SJSA1 (cell line): Measurements from ENCODE around the gene CIBAR2. TPM values are rescaled to one million over a fixed set of nuclear protein-coding genes. Genes with fewer than 3 reads are reported as not detected.

Source experiments
- DNase-seq, 2 experiments: peaks; one replicate each; pipeline ENCODE4 v3.0.0-alpha.2; 2015 to 2020; ENCODE audit warnings: low spot score in 2 of 2, low read depth in 1 of 2
- H3K27ac ChIP-seq: fragments of 250-450 bp; sonication (Bioruptor Pico); 2 replicates; pipeline ENCODE4 v1.5.1; 2020; ENCODE audit warnings: mild to moderate bottlenecking, moderate library complexity
- H3K27me3 ChIP-seq: fragments of 250-450 bp; sonication (Bioruptor Pico); replicated peaks from 2 replicates; pipeline ENCODE4 v1.5.1; 2020; ENCODE audit warnings: mild to moderate bottlenecking, moderate library complexity
- H3K36me3 ChIP-seq: fragments of 250-450 bp; sonication (Bioruptor Pico); 2 replicates; pipeline ENCODE4 v1.5.1; 2020; ENCODE audit warnings: mild to moderate bottlenecking
- H3K4me1 ChIP-seq: fragments of 250-450 bp; sonication (Bioruptor Pico); replicated peaks from 2 replicates; pipeline ENCODE4 v1.6.1; 2021; ENCODE audit warnings: mild to moderate bottlenecking
- H3K4me3 ChIP-seq: fragments of 250-450 bp; sonication (Bioruptor Pico); 2 replicates; pipeline ENCODE4 v1.5.1; 2020; ENCODE audit warnings: mild to moderate bottlenecking
- H3K9me3 ChIP-seq: fragments of 250-450 bp; sonication (Bioruptor Pico); replicated peaks from 2 replicates; pipeline ENCODE4 v1.5.1; 2020; ENCODE audit warnings: mild to moderate bottlenecking
- total RNA-seq: library from RNA; depleted of rRNA; stranded (reverse); fragments of >200 nt; shearing (Covaris generic); gene quantifications from 2 replicates; pipeline ENCODE4 v1.2.3, GENCODE V29; 2014

CIBAR2 gene
- total RNA-seq, 1 experiment from 2014 or later = 0.05 TPM

DNA sequence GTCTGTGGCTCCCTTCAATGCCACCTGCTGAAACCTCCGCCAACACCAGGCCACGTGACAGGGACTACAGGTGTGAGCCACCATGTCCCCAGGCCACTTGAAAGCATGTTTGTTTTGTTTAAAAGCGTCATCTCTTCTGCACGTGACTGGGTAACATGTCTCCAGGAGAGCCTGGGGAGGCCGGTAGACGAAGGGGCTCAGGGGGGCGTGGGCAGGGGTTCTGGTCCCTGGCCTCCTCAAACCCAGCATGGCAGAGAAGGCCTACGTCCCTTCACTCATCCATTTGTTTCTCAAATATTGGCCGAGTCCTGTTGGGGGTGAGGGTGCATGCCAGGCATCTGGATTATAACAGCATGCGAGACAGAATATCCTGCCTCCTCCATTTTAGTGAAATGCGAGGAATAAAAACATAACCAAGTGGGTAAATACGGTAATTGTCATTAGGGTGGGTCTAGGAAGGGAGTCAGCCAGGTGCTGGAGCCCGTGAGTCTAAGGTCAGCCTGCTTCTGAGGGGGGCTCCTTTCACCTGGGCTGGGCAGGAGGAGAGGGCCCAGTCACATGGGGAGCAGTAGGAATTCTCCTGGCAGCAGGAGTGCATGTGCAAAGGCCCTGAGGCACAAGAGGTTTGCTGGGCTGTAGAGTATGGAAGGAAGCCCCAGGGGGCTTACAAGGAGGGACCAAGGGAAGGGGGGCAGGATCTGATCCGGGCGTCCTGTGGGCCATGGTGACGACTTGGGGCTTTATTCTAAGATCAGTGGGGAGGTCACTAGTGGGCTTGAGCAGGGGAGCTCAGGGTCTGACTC, 26.8 kb upstream of the CIBAR2 start:
- no peaks in the 10 kb centered on the region for H3K9me3 ChIP-seq
- no peaks in the 10 kb centered on the region for H3K36me3 ChIP-seq
- no peak overlapping the region for H3K27ac ChIP-seq
- H3K27me3 ChIP-seq = no peaks in the 10 kb centered on the region
- peaks cover 30% of the 10 kb centered on the region for H3K4me1 ChIP-seq
- no peak for DNase-seq
- no peak overlapping the region for H3K4me3 ChIP-seq

- DNase-seq = no peak
- no peaks in the 10 kb centered on the region for H3K36me3 ChIP-seq
- H3K4me1 ChIP-seq = peaks cover 30% of the 10 kb centered on the region
- H3K27ac ChIP-seq = peak overlapping the region; percentile 51
- no peaks in the 10 kb centered on the region for H3K27me3 ChIP-seq
- no peaks in the 10 kb centered on the region for H3K9me3 ChIP-seq
- H3K4me3 ChIP-seq = no peak overlapping the region
Measured at GRCh38 chr16:85138073-85138824, 26.0 kb upstream of the CIBAR2 start.

GRCh38 chr16:85137323-85138072, 25.2 kb upstream of the CIBAR2 start:
- Histone ChIP-seq H3K4me3 (peak overlapping the region; percentile 12), H3K4me1 (peaks cover 30% of the 10 kb centered on the region), H3K9me3 (no peaks in the 10 kb centered on the region), H3K27me3 (no peaks in the 10 kb centered on the region), H3K27ac (peak overlapping the region; percentile 51), H3K36me3 (no peaks in the 10 kb centered on the region)
- DNase-seq = peak; percentile 58 to 85

GRCh38 chr16:85136702-85137322, 24.5 kb upstream of the CIBAR2 start:
- H3K27ac ChIP-seq = no peak overlapping the region
- peaks cover 30% of the 10 kb centered on the region for H3K4me1 ChIP-seq
- peak overlapping the region; percentile 12 for H3K4me3 ChIP-seq
- DNase-seq = no peak
- H3K36me3 ChIP-seq = no peaks in the 10 kb centered on the region
- no peaks in the 10 kb centered on the region for H3K9me3 ChIP-seq
- H3K27me3 ChIP-seq = no peaks in the 10 kb centered on the region

- H3K36me3 ChIP-seq = no peaks in the 10 kb centered on the region
- H3K27ac ChIP-seq = no peak overlapping the region
- no peak overlapping the region for H3K4me3 ChIP-seq
- no peaks in the 10 kb centered on the region for H3K27me3 ChIP-seq
- H3K9me3 ChIP-seq = no peaks in the 10 kb centered on the region
- H3K4me1 ChIP-seq = peaks cover 30% of the 10 kb centered on the region
- DNase-seq = no peak
Measured at GRCh38 chr16:85136213-85136701, 24.0 kb upstream of the CIBAR2 start.

DNA sequence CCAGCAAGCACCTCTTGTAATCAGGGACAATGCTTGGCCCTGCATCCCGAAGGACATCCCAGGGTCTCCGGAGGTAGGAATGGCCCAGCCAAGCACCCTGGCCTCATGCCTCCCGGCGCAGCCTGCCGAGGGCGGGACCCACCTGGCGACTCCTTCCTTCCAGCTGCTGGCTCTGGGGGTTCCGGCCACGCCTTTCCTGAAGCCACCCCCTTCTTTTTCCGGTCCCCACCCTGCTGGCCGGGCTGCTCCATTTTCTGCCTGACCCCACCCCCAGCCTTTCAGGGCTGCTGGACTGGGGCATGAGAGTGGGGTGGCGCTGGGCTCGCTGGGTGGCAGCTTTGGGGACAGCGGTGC, 22.5 kb upstream of the CIBAR2 start:
- no peaks in the 10 kb centered on the region for H3K9me3 ChIP-seq
- DNase-seq = no peak
- H3K36me3 ChIP-seq = no peaks in the 10 kb centered on the region
- no peak overlapping the region for H3K27ac ChIP-seq
- peaks cover 30% of the 10 kb centered on the region for H3K4me1 ChIP-seq
- H3K4me3 ChIP-seq = no peak overlapping the region
- H3K27me3 ChIP-seq = no peaks in the 10 kb centered on the region

DNA sequence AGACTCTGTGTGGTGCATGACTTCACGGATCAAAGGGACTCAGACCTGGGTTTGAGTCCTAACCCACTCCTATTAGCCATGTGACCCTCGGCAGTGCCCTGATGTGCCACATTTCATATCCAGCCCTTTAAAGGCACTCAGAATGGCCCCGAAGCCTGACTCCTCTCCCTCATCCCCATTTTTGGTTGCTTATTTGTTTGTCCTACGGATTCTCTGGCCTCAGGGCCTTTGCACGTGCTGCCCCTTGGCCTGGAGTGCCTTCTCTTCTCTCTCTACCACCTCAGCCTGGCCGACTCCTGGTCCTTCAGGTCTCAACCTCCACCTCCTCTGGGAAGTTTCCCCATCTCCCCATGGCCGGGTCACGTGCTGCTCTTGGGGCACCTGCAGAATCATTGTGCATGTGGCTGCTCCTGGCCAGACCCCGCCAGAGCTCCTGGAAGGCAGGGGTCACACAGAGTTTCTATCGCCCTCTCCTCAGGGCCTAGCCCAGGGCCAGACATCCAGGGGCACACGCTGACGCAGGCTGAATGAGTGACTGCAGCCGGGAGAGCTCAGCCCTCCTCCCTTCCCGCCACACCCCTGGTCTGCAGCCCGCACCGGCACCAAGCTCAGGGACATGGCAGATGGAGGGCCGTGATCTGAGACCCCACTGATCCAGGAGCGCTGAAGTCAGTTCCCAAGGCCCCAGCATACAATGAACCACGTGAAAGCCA, 22.0 kb upstream of the CIBAR2 start:
- no peak overlapping the region for H3K27ac ChIP-seq
- H3K27me3 ChIP-seq = no peaks in the 10 kb centered on the region
- H3K36me3 ChIP-seq = no peaks in the 10 kb centered on the region
- no peak for DNase-seq
- no peak overlapping the region for H3K4me3 ChIP-seq
- H3K9me3 ChIP-seq = no peaks in the 10 kb centered on the region
- peaks cover 30% of the 10 kb centered on the region for H3K4me1 ChIP-seq

GRCh38 chr16:85133290-85133599, 21.0 kb upstream of the CIBAR2 start:
- no peak for DNase-seq
- Histone ChIP-seq H3K27me3 (no peaks in the 10 kb centered on the region), H3K4me1 (peaks cover 30% of the 10 kb centered on the region), H3K36me3 (no peaks in the 10 kb centered on the region), H3K9me3 (no peaks in the 10 kb centered on the region), H3K4me3 (no peak overlapping the region), H3K27ac (no peak overlapping the region)

- Histone ChIP-seq H3K9me3 (no peaks in the 10 kb centered on the region), H3K4me1 (peaks cover 29% of the 10 kb centered on the region), H3K4me3 (no peak overlapping the region), H3K36me3 (no peaks in the 10 kb centered on the region), H3K27me3 (no peaks in the 10 kb centered on the region), H3K27ac (no peak overlapping the region)
- DNase-seq = no peak
Measured at GRCh38 chr16:85132456-85133289, 20.4 kb upstream of the CIBAR2 start.

- no peak overlapping the region for H3K27ac ChIP-seq
- DNase-seq = no peak
Measured at GRCh38 chr16:85130705-85131028, 18.4 kb upstream of the CIBAR2 start.

GRCh38 chr16:85129876-85130704, 17.8 kb upstream of the CIBAR2 start:
- no peak for DNase-seq
- H3K27me3 ChIP-seq = no peaks in the 10 kb centered on the region
- H3K36me3 ChIP-seq = no peaks in the 10 kb centered on the region
- no peak overlapping the region for H3K4me3 ChIP-seq
- H3K27ac ChIP-seq = no peak overlapping the region
- peaks cover 28% of the 10 kb centered on the region for H3K4me1 ChIP-seq
- H3K9me3 ChIP-seq = no peaks in the 10 kb centered on the region

More at GRCh38 chr16:85130705-85131028, 18.4 kb upstream of the CIBAR2 start:
- Histone ChIP-seq H3K9me3 (no peaks in the 10 kb centered on the region), H3K4me1 (peaks cover 29% of the 10 kb centered on the region), H3K4me3 (no peak overlapping the region), H3K36me3 (no peaks in the 10 kb centered on the region), H3K27me3 (no peaks in the 10 kb centered on the region)
